ENCODE measurements around the gene KLHL1.

KLHL1 gene

GRCh38 chr13:69872321-69873047, 235.8 kb downstream of the KLHL1 start:
- DNase-seq (ENCODE audit: low read depth in 3 of 3): no peak

DNA sequence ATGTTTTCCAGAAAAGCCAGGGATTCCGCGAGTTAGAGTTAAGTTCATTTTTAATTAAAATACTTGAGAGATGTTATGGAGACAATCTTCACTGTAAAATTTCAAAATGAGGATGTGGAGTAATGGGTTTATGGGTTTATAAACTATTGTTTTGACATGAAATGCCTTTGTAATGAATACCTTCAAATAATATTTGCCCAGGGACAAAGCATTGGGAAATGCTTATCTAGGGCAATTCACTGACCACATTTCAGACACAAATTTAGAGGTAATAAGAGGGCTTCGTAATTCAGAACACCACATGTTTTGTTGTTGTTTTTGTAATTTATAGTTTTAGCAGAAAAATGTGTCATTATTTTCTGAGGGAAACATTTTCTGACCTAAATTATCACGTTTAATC, 241.7 kb downstream of the KLHL1 start:
- no peak for DNase-seq (ENCODE audit: low read depth in 3 of 3)

GRCh38 chr13:69857183-69857821, 250.9 kb downstream of the KLHL1 start:
- no peak for DNase-seq (ENCODE audit: low read depth in 3 of 3)

DNA sequence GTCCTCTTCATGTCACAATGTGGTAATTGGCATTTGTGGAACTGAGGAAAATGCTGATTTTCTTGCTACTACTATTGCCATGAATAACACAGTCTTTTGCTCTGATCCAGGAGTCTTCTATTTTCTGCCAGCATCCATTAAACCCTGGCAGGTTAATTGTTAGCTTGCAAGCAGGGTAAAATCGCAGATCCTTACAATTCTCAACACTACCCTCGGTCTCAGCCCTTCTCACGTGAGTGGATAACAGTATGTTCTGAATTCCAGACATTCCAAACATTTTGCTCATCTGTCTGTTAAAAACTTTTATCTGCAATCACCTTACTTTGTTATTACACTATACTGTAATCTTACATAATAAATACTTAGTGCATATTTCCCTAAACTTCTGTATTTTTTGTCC, 251.9 kb downstream of the KLHL1 start:
- no peak for DNase-seq (ENCODE audit: low read depth in 3 of 3)

DNA sequence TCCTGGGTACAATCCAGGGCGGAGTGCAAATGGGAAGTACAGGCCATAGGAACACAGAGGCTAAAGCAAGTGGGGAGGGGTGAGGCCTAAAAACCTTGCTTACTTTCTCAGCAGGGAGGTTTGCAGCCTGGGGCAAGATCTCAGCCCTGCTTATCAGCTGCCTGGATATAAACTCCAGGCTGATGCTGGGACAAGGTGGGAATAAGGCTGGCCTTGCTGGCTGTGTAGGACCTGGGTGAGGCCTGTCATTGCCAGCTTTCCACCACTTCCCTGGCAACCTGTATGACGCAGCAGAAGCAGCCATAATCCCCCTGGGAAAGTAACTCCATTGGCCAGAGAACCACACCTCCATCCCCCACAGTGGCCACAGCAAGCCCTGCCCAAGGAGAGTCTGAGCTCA, 279.7 kb downstream of the KLHL1 start:
- no peak for DNase-seq (ENCODE audit: low read depth in 3 of 3)

DNA sequence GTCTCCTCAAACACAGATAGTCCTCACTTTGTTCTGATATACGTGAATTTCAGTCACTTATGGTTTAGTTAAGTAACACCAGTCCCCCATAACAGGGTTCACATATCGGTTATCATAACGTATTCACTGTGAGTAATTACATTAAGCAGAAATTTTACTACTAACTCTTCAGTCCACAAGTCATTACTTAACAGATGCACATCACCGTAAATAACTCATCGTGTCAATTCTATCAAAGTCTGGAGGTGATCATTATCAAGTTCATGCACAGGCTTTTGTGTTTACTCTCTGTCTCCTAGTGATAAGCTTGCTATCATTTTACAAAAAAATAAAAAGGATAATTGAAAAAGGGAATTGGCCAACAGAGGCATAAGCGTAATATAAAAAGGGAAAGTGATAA, 288.1 kb downstream of the KLHL1 start:
- no peak for DNase-seq (ENCODE audit: low read depth in 3 of 3)

- DNase-seq (ENCODE audit: low read depth in 3 of 3): no peak
Measured at GRCh38 chr13:69817333-69817869, 290.9 kb downstream of the KLHL1 start.

- no peak for DNase-seq (ENCODE audit: low read depth in 3 of 3)
Measured at GRCh38 chr13:69809152-69809551, 299.1 kb downstream of the KLHL1 start.

GRCh38 chr13:69796256-69796655, 312.0 kb downstream of the KLHL1 start:
- DNase-seq (ENCODE audit: low read depth in 3 of 3): no peak

DNA sequence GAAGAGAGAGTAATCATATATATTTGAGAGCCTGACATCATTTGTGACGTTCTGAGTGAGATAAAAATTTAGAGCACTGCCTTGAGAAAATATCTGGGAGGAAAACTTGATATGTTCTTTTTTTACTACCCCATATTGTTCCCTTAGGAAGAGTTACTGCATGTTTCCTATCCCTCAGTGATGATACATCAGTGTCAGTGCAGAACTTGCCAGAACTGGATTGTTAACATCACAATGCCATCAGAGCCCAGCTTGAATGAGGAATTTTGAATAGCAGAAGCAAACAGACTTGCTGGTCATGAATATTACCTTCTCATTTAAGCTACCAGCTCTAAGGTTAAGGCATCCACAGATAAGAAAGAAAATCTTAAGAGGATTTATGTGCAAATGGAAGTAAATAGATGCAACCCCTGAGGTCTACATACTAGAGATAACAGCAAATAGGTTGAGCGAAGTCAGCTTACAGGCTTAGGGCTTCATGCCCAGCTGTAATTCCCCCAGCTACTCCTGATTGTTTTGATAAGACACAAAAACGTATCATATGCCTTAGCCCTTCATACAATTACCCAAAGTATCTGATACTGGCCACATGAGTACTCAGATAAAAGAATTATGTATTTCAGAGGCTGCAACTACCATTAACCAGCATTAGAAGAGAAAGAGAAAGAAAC, 314.3 kb downstream of the KLHL1 start:
- no peak for DNase-seq (ENCODE audit: low read depth in 3 of 3)

DNA sequence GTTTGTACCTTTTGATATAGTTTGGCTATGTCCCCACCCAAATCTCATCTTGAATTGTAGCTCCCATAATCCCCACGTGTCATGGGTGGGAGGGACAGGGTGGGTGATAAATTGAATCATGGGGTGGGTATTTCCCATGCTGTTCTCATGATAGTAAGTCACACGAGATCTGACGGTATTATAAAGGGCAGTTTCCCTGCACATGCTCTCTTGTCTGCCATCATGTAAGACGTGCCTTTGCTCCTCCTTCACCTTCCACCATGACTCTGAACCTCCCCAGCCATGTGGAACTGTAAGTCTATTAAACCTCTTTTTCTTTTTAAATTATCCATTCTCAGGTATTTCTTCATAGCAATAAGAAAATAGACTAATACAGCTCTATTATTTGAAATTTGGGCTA, 331.3 kb downstream of the KLHL1 start:
- no peak for DNase-seq (ENCODE audit: low read depth in 3 of 3)

DNA sequence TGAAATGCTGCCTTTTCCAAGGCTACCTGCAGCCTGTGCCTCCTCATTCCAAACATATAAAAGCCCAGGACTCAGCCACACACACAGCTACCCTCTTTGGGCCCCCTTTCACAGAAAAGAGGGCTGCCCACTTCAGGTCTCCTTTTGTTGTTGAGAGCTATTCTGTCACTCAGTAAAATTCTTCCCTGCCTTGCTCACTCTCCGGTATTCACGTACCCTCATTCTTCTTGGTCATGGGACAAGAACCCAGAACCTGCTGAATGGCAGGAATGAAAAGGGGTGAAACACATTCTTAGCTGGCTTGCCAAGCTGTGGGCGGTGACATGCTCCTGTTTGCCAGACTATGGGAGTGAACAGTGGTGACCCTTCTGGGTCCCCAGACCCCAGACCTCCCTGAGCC, 338.6 kb downstream of the KLHL1 start:
- DNase-seq (ENCODE audit: low read depth in 3 of 3): no peak

DNA sequence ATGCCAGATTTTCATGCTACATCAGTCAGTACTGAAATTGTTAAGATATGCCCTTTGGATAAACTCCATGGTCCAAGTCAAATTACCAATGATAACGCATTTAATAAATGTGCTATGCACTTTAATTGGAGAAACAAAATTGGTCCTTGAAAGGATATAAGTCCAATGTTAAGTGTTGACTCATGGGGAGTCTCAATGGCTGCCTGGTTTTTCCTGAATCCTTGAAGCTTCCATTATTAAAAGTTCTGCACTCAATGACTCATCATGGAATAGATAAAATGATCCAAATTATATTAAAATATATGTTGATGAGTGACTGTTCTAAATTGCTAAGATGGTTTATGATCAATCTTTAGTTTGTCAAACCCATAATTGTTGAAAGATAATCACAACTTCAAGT, 346.7 kb downstream of the KLHL1 start:
- DNase-seq (ENCODE audit: low read depth in 3 of 3): no peak

DNA sequence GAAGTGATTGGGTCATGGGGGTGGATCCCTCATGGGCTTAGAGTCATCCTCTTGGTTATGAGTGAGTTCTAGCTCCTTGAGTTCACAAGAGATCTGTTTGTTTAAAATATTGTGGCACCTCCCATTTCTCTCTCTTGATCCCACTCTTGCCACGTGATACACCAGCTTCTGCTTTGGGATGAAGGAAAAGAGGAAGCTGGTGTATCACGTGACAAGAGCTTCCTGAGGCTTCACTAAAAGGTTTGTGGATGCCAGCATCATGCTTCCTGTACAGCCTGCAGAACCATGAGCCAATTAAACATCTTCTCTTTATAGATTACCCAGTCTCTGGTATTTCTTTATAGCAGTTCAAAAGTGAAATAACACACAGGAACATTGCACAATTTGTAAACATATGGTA, 353.2 kb downstream of the KLHL1 start:
- DNase-seq (ENCODE audit: low read depth in 3 of 3): no peak

DNA sequence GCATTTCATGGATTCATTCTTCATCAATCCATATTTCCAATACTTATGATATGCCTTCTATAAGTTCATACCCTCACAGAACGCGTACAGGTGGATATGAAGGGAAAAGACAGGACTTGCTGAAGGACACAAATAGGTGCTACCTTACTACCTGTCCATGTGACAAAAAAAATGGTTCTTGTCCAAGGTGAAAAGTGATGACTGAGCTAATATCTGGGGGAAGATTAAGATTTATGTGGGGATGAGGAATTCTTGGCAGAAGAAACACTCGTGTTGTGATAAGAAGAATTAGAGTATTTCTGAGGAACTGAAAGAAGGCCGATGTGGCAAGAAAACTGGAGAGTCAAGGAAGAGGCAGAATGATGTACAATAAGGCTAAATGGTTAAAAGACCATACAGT, 357.0 kb downstream of the KLHL1 start:
- DNase-seq (ENCODE audit: low read depth in 3 of 3): no peak

- no peak for DNase-seq (ENCODE audit: low read depth in 3 of 3)
Measured at GRCh38 chr13:69737129-69737935, 370.9 kb downstream of the KLHL1 start.

DNA sequence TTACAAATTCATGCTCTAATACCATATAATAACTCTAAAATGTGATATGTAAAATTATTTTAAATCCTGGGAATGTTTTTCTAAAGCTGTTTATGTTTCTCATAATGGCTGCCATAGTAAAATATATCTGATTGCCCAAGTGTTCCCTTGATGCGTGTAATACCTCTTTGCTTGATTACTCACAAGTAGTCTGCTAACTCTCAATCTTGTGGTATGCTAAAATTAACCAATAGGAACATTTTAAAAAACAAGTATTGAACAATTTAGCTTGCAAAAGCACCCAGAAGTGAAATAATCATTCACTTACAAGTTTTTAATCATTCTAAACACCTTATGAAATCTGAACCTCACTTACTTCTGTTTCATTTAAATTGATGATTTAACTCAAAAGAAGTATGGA, 386.6 kb downstream of the KLHL1 start:
- no peak for DNase-seq (ENCODE audit: low read depth in 3 of 3)

DNA sequence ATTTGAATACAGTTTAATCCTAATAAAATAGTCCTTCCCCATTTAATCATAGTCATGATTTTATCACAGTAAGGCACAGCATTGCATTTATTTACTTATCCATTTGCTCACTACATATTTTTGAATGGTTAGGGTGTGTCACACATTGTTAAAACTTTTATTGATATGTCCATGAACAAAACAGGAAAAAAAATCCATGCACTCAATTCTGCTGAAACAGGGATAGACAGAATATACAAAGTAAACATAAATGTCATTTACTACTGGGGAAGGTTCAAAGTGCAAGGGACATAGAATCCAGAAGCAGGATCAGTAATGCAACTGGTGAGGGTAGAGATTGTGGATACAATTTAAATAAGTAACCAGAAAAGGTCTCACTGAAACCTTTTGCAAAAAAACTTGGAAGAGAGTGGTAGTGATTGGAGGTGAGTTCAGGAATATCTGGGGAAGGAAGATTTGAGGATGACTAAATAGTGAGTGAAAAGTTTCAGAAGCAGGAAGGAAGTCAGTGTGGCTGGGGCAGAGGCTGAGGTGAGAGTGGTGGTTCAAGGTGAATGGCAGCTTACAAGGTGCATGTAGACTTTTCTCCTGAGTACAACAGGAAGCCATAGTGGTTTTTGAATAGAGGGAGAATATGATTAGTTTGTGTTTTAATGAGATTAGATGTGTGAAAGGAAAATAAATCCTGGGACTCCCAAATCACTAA, 387.8 kb downstream of the KLHL1 start:
- DNase-seq (ENCODE audit: low read depth in 3 of 3): no peak

DNA sequence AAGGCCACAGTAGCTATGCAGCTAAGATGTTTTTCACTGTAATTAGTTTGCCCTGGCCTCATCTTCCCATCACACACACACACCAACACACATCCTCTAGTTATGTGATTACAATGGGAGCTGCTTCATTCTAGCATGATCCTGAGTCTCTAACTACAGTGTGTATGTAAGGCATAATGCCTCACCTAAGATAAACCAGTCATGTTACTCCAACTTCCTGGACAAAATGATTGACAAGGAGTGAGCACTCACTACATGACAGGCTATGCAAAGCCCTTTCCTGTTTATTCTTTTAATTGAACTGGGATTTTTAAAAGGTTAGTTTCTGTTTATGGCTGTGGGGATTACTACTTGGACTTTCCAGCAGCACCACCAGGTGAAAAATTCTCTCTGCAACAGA, 401.4 kb downstream of the KLHL1 start:
- no peak for DNase-seq (ENCODE audit: low read depth in 3 of 3)

- DNase-seq (ENCODE audit: low read depth in 3 of 3): no peak
Measured at GRCh38 chr13:69704311-69704710, 403.9 kb downstream of the KLHL1 start.

DNA sequence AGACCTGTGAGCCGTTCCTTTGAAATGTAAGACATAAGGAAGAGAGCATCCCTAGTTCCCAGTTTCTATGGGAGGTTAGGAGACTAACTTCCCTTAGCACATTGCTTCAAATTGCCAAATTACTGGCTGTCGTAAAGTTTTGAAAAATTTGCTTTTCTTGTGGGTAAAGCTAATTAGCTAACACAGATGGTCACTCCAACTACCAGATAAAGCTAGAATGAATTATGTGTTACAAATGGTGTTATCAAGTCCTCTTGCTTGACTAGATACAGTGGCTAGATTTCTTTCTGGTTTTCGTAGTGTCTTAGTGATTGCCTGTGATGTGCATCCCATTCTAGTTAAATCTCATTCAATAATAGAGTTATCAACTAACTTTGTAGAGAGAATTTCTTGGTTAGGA, 417.3 kb downstream of the KLHL1 start:
- no peak for DNase-seq (ENCODE audit: low read depth in 3 of 3)
